GM18867 (cell line): ENCODE measurements around the gene TBX1.

Source experiments
- ATAC-seq: cut with Tn5 transposase; IDR thresholded peaks from one replicate; pipeline ENCODE4 v1.9.1; 2021; ENCODE audit warnings: mild to moderate bottlenecking, moderate library complexity; ENCODE audit not compliant: unreplicated experiment

The TBX1 gene

GRCh38 chr22:19760058-19760950 lies at the start of gene TBX1:
Gene TBX1, plus strand, starts transcription at chr22:19760778. Its CDS starts 66 bp downstream, at chr22:19760844.
- ATAC-seq, result no peak

DNA sequence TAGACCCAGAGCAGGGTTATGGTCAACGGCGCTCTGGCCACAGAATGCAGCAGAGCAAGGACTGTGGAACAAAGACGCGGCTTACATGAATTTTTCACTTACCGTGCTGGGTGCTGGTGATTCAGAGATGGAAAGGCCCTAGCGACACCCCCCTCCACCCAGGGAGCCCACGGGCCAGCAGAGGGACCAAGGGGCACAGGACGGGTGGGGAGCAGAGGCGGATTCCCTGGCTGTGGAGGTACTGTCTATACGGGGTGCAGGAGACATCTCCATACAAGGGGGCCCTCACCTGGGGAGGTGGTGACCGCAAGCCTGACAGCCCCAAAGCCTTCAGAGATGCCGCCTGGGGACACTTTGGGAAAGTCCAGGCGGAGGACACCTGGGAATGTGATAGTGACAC lies 47.3 kb upstream of the TBX1 start:
- no peak for ATAC-seq

DNA sequence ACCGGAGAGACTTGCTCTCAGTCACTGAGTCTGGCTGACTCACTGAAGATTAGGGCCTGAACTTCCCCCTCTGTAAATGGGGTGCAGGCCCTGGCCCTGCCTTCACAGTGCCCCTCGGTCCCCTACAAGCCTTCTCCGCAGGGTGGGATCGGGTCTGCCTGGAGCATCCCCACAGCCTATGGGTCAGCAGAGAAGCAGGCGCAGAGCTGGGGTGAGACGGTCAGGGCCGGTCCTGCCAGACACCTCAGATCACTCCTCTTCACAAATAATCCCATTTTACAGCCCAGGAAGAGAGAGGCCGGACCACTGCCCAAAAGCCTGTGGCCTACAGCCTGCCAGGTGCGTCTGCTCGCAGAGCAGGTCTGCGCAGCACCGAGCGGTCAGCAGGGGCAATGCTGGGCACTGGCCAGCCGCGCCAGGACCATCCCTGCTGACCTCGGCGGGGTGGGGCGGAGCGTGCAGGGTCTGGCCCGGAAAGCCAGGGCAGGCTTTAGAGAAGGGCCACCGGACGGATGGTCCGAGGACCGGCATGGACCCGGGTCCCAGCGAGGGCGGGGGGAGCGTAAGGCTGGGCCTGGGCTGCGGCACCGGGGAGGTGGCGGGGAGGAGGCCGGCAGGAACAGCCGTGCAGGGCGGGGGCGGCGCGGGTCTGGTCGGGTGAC lies 46.8 kb upstream of the TBX1 start:
- ATAC-seq, result no peak

- no peak for ATAC-seq
Measured at GRCh38 chr22:19714312-19715187, 46.0 kb upstream of the TBX1 start, which contains the start of gene SEPTIN5. Gene SEPTIN5, plus strand, starts transcription at chr22:19714503. Its CDS starts 86 bp downstream, at chr22:19714589.

GRCh38 chr22:19715188-19715930 lies 45.2 kb upstream of the TBX1 start:
- no peak for ATAC-seq

- no peak for ATAC-seq
Measured at GRCh38 chr22:19716041-19716828, 44.3 kb upstream of the TBX1 start.

DNA sequence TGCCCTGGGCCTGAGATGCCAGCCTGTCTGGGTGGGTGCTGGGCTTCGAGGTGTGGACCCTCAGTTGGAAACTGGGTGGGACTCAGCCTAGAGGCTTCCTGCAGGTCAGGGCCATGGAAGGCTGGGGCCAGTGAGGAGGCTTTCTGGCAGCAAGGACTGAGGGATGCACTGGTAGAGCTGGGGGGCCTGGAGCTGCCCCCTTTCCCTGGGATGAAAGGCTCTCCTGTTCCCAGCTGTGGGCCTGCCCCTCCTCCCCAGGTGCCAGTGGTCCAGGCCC lies 43.8 kb upstream of the TBX1 start:
- no peak for ATAC-seq

- no peak for ATAC-seq
Measured at GRCh38 chr22:19717181-19717580, 43.4 kb upstream of the TBX1 start.

GRCh38 chr22:19717691-19718455 lies 42.7 kb upstream of the TBX1 start:
- ATAC-seq, result peak; percentile 58

GRCh38 chr22:19718456-19719049 lies 42.0 kb upstream of the TBX1 start:
- ATAC-seq, result no peak

- ATAC-seq, result no peak
Measured at GRCh38 chr22:19719050-19719482, 41.5 kb upstream of the TBX1 start.

DNA sequence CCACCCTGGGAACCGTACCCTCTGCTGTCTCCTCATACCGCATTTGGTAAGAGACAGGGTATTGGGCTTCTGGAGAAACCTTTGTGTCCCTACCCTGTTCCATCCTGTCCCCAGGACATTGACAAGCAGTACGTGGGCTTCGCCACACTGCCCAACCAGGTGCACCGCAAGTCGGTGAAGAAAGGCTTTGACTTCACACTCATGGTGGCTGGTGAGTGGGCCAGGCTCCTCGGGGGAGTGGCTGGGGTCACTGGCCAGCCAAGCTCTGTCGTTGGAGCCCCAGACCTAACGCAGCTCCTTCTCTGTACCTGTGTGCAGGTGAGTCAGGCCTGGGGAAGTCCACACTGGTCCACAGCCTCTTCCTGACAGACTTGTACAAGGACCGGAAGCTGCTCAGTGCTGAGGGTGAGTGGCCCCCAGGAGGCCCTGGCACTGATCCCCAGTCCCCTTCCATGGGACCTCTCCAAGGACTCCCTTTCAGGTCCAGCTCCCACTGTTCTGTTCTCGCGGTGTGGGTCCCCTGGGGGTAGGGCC lies 41.0 kb upstream of the TBX1 start:
- no peak for ATAC-seq

DNA sequence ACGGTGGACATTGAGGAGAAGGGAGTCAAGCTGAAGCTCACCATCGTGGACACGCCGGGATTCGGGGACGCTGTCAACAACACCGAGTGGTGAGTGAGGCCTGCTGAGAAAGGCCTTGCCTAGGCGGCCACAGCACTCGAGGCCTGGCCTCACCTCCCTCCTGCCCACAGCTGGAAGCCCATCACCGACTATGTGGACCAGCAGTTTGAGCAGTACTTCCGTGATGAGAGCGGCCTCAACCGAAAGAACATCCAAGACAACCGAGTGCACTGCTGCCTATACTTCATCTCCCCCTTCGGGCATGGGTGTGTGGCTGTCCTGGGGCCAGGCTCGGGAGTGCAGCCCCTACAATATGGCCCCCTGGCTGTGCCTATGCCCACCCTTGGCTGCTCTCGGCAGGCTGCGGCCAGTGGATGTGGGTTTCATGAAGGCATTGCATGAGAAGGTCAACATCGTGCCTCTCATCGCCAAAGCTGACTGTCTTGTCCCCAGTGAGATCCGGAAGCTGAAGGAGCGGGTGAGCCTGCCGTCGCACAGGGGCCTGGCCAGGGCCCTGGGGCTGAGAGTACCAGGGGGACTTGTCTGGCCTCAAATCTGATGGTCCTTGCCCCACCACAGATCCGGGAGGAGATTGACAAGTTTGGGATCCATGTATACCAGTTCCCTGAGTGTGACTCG lies 40.3 kb upstream of the TBX1 start:
- no peak for ATAC-seq

DNA sequence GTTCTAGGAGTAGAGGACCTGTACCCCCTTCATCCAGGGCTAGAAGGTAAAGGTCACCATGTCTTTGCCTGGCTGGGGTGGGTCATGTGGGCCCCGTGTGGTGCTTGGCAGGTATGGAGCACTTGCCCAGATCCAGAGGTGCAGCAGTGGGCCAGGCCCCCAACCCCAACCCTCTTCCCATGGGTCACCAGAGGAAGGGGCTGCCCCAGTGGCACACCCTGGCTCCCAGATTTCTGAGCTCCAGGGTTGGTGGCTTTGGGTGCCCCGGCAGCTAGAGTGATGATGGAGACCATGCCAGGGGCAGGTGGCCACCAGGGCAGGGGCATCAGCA lies 39.6 kb upstream of the TBX1 start:
- no peak for ATAC-seq

DNA sequence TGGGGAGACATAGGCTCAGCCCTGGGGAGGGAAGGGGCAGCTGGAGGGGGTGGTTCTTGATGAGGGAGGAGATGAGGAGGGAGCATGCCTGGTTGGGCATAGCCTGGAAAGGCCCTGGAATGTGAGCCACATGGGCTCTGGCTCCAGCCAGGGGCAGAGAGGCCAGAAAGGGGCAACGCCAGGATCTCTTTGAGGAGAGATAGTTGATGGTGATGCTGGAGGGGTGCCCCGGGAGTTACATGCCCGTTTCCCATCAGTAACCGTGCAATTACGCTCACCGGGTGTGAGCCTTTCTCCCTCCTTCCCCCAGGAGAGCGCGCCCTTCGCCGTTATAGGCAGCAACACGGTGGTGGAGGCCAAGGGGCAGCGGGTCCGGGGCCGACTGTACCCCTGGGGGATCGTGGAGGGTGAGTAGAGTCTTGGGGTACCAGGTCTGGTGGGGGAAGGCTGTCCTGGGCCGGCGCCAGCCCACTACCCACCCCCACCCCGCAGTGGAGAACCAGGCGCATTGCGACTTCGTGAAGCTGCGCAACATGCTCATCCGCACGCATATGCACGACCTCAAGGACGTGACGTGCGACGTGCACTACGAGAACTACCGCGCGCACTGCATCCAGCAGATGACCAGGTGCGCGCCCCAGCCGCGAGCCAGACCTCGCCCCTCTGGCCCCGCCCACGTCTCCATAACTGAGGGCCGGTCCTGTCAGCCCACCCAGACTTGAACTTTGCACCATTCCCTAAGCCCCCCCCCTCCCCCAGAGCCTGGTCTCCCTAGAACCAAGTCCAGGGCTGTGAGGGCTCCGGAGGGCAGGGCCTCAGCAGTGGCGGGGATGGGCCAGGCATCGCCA lies 39.0 kb upstream of the TBX1 start:
- ATAC-seq, result no peak

- no peak for ATAC-seq
Measured at GRCh38 chr22:19722178-19722981, 38.2 kb upstream of the TBX1 start.

- no peak for ATAC-seq
Measured at GRCh38 chr22:19722982-19723231, 37.7 kb upstream of the TBX1 start.
